Islet of Langerhans (tissue), 1 donor: ENCODE results near the gene NIPSNAP3A.

Source experiments
- FAIRE-seq: peaks from one replicate; lab custom pipeline; 2011; peaks lifted over from hg19 to GRCh38; lab: Jason Lieb, UNC

NIPSNAP3A gene

GRCh38 chr9:104774831-104775573 lies 27.5 kb downstream of the NIPSNAP3A start:
- FAIRE-seq = no peak

DNA sequence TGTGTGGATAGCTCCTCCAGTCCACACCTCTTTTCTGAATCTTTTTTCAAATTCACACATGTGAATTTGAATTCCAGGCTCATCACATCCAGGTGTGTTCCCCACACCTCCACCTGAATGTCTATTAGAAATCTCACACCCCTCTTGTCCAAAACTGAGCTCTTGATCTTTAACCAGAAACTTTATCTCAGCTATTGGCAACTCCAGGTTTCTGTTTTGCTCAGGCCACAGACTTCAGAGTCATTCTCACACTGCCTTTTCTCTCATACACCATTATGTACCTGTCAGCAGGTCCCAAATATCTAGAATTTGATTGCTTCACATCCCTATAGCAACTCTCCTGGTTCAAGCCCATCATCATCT lies 28.1 kb downstream of the NIPSNAP3A start:
- no peak for FAIRE-seq

DNA sequence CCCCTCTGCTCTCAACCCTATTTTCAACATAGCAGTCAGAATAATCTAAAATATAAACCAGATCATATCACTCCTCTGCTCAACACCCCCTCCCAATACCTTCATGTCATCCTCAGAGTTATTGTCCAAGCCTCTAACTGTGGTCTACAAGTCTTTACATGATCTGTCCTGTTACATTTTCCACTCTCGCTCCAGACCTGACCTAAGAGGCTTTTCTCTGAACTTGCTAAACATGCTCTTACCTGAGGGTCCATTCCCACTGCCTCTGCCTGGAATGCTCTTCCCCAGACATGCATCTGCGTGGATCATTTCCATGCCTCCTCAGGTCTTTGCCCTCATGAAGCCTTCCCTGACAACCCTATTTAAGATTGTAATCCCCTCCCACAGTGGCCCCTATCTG lies 28.5 kb downstream of the NIPSNAP3A start:
- no peak for FAIRE-seq

- FAIRE-seq = no peak
Observed at GRCh38 chr9:104776797-104777196, 29.3 kb downstream of the NIPSNAP3A start.

DNA sequence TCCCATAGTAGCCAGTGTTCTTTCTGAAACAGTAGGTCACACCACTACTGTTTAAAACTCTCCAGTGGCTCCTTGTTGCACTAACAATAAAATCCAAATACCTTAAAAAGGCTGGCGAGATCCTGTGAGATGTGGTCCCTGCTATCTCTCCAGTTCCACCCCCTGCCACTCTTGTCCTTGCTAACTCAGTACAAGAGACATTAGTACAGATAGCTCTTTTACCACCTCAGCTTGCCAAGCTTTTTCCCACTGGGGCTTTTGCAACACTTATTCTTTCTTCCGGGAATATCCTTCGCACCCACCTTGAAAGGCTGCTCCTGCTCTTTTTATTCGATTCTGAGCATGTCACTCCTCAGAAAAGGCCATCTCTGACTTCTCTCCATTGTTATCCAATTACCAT lies 31.3 kb downstream of the NIPSNAP3A start:
- FAIRE-seq = no peak

DNA sequence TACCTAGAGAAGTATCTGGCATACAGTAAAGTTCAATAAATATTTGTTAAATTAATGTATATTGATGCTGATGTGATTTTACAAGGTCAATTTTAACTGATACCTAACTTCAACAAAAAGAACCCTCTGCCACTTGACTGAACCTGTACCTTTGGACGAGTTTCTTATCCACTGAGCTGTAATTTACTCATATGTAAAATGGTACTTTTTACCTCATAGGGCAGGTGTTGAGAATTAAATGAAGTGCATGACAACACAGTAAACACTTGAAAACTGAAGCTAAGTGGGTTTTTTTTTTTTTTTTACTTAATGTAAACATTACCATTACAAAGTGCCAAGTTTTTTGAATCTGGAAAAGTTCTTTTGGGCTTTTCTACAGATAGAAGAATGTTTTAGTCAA lies 31.9 kb downstream of the NIPSNAP3A start:
- no peak for FAIRE-seq

DNA sequence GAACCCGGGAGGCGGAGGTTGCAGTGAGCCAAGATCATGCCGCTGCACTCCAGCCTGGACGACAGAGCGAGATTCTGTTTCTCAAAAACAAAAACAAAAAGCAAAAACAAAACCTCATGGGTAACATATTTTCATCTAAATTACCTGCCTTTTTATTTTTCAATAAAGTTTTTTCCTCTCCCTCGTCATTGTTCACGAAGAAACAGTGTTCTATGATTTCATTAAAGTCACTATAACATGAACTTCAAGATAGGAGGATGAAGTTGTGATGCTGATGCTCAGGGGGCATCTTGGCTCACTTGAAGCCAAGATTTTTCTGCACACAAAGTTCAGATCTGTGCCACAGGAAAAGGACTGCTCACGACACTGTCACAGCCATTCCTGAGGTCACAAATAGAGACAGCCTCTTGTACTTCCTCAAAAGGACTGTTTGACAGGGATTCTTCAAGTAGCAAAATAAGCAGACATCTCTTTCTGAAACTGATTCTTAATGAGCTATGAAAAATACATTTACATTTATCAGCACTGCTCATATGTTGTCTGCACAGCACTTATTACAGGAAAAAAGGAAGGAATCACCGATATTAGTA lies 32.6 kb downstream of the NIPSNAP3A start:
- no peak for FAIRE-seq

DNA sequence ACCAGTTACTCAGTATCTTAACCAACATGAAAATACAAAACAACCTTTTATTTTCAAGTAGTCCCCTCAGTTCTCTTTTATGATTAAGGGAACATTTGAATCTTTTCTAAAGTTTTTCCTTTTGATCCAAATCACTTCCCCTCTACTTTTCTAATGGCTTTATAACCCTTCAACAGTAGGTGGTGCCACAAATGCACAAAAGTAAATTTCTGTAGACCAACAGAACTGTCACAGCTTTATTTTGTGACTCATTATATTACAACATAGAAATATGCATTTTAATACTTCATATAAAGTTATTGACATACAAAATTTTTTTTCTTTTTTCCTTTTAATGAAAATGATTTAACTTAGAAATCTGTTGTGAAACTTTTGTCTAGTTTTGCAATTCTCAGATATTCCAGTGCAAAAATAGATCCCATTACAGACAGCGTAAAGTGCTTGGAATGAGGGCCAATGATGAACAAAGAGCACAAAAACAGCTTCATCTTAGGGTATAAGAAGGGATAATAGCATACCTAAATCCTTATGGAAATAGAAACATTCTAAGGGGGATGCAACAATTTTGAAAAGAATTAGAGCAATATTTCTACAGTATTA lies 33.4 kb downstream of the NIPSNAP3A start:
- peak; percentile 90 for FAIRE-seq

- no peak for FAIRE-seq
Observed at GRCh38 chr9:104783588-104783987, 36.1 kb downstream of the NIPSNAP3A start.

GRCh38 chr9:104784098-104784497 lies 36.6 kb downstream of the NIPSNAP3A start:
- FAIRE-seq = no peak

- no peak for FAIRE-seq
Observed at GRCh38 chr9:104786293-104786692, 38.8 kb downstream of the NIPSNAP3A start.

GRCh38 chr9:104787306-104788015 lies 40.0 kb downstream of the NIPSNAP3A start:
- FAIRE-seq = no peak

- no peak for FAIRE-seq
Observed at GRCh38 chr9:104788251-104788650, 40.8 kb downstream of the NIPSNAP3A start.

DNA sequence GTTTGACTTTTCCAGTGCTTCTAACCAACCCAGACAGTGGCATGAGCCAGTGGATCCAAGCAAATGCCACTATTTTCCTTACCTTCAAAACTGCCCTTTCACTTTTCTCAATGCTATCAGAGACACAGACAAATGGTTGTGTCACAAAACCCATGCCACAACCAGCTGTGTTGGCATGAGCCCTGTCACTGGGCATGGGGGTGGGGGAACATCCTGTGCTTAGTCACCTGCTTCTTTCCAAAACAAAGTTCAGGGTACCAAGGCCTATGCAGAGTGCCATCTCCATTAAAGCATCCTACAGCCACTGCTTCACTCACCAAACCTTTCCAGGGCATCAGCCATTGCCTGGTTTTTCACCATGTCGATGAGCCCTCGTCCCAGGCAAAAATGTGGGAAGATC lies 46.6 kb downstream of the NIPSNAP3A start:
- no peak for FAIRE-seq

DNA sequence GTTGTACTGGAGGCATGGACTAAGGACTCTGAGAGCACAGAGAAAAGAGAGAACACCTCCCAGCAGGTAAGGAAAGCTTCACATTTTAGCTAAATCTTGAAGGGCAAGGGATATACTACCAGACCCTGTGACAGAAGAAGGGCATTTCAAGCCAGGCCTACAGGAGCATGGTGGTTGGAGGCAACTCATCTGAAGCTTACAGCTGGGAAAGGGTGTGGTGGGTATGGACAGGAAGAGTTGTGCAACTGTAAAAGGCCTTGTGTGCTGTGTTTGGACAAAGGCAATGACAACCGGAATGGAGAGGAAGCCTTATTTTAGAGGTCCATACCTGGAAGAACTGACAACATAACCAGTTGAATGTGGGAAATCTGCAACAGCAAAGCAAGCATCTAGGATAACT lies 47.6 kb downstream of the NIPSNAP3A start:
- no peak for FAIRE-seq

GRCh38 chr9:104795857-104796256 lies 48.4 kb downstream of the NIPSNAP3A start:
- FAIRE-seq = no peak

GRCh38 chr9:104798209-104798995 lies 50.9 kb downstream of the NIPSNAP3A start:
- no peak for FAIRE-seq

- no peak for FAIRE-seq
Observed at GRCh38 chr9:104800068-104800785, 52.7 kb downstream of the NIPSNAP3A start.

DNA sequence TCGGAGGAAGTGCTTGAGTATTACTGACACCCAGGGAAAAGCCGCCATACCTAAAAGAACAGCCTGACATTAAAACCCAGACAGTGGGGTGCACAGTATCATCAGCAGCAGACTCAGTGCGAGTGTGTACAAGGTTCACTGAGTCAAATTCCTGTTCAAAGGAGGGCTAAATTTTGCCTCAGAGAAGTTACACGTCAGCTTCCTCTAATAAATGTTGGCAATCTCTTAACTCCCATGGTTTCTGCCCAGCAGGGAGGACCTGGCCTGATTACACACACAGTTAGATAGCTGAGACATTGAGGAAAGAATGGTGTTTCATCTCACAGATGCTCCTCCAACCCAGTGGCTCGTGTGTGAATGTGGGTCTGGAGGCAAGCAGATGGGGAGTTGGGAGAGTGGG lies 54.6 kb downstream of the NIPSNAP3A start:
- FAIRE-seq = no peak

DNA sequence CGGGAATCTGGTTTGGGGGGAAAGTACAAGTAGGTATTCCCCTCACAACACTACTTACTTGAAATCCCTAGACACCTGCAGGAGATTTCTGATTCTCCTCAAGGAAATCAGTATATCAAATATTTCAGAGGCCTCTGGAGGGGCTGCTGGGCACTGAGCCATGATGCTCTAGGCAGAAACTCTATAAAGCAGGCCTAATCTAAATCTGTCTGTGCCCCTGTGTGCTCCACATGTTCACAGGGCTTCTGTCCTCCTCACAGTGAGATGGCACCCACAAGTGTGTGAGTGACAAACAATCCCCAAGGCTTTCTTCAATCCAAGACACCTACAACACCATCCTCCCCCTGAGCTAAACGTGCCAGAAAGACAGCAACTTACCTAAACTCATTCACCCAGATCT lies 55.4 kb downstream of the NIPSNAP3A start:
- no peak for FAIRE-seq

- no peak for FAIRE-seq
Observed at GRCh38 chr9:104805441-104805840, 58.0 kb downstream of the NIPSNAP3A start.
